GM10266 (cell line): ENCODE measurements around the gene GSC2.

ENCODE experiments used
- DNase-seq: peaks from one replicate; pipeline ENCODE4 v3.0.0; 2012; ENCODE audit errors: extremely low spot score
- TF ChIP-seq, protein P1 (sequence below): IDR thresholded peaks from 2 replicates; pipeline ENCODE4 v1.5.1; 2012; ENCODE audit warnings: mild to moderate bottlenecking, low read depth; ENCODE audit not compliant: control insufficient read depth, insufficient read depth; ENCODE audit errors: missing control alignments

GSC2 gene

DNA sequence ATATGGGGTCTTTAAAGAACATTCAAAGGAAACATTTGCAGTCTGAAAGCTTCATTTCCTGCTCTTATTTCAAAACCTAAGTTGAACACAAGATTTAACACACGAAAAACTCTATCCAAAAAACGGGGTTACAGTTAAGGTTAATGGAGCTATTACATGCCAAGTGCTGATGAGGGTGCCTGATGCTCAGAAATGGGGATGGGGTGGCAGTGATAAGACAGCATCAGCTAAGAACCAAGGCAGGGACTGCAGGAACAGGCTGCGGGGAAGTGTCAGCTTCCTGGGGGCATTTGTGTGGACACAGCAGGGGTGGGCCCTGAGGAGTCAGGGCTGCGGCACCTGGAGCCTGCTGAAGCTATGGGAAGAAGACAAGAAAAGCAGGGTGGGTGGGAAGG lies 40.0 kb downstream of the GSC2 start:
- DNase-seq, result no peak
- TF ChIP-seq, protein P1, sequence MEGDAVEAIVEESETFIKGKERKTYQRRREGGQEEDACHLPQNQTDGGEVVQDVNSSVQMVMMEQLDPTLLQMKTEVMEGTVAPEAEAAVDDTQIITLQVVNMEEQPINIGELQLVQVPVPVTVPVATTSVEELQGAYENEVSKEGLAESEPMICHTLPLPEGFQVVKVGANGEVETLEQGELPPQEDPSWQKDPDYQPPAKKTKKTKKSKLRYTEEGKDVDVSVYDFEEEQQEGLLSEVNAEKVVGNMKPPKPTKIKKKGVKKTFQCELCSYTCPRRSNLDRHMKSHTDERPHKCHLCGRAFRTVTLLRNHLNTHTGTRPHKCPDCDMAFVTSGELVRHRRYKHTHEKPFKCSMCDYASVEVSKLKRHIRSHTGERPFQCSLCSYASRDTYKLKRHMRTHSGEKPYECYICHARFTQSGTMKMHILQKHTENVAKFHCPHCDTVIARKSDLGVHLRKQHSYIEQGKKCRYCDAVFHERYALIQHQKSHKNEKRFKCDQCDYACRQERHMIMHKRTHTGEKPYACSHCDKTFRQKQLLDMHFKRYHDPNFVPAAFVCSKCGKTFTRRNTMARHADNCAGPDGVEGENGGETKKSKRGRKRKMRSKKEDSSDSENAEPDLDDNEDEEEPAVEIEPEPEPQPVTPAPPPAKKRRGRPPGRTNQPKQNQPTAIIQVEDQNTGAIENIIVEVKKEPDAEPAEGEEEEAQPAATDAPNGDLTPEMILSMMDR, result no peak

DNA sequence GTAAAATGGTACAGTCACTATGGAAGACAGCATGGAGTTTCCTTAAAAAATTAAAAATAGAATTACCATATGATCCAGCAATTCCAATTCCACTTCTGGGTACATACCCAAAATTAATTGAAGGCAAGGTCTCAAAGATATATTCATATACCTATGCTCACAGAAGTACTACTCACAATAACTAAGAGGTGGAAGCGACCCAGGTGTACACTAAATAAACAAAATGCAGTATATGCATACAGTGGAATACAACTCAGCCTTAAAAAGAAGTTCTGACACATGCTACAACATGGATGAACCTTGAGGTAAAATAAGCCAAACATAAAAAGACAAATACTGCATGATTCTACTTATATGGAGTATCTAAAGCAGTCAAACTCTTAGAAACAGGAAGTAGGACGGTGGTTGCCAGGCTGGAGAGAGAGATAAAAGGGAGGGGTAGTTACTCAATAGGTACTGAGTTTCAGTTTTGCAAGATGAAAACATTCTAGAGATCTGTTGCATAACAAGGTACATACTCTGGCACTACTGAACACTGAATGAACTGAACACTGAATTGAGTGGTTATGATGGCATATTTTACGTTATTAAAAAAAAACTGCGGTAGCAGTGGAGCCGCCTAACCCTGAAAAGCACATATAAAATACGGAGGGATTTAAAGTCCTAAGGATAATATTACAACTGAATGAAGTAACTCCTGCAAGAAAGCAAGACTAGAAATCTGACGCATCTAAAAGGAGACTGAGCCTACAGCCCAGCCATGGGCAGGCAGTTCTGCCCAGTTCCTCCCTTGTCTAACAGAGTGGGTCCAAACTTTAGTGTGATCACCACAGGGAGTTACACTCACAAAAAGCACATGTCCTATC lies 40.7 kb downstream of the GSC2 start:
- TF ChIP-seq, protein P1, result no peak
- DNase-seq, result no peak

DNA sequence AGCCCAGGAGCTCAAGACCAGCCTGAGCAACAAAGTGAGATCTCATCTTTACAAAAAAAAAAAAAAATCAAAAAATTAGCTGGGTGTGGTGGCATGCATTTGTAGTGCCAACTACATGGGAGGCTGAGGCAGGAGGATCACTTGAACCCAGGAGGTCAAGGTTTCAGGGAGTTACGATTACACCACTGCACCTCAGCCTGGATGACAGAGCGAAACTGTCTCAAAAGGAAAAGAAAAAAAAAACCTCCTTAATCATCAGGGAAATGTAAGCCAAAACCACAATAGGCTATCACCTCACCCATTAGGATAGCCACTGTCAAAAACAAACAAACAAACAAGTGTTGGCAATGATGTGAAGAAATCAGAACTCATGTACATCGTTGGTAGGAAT lies 41.3 kb downstream of the GSC2 start:
- no peak for DNase-seq
- TF ChIP-seq, protein P1, result no peak

DNA sequence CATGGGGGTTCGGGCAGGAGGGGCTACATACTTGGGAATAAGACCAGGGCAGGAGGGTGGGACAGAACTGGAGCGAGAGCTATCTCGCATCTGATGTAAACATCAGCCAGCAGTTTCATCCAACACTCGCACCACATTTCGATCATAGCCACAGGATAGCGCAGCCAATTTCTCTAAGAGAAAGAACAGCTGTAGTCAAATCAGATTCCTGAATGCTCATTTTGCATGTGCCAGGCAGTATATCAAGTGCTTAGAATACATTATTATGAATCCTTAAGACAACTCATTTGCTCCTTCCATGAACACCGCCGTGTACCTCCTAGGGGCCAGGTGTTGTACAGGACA lies 42.4 kb downstream of the GSC2 start:
- TF ChIP-seq, protein P1, result no peak
- DNase-seq, result no peak

DNA sequence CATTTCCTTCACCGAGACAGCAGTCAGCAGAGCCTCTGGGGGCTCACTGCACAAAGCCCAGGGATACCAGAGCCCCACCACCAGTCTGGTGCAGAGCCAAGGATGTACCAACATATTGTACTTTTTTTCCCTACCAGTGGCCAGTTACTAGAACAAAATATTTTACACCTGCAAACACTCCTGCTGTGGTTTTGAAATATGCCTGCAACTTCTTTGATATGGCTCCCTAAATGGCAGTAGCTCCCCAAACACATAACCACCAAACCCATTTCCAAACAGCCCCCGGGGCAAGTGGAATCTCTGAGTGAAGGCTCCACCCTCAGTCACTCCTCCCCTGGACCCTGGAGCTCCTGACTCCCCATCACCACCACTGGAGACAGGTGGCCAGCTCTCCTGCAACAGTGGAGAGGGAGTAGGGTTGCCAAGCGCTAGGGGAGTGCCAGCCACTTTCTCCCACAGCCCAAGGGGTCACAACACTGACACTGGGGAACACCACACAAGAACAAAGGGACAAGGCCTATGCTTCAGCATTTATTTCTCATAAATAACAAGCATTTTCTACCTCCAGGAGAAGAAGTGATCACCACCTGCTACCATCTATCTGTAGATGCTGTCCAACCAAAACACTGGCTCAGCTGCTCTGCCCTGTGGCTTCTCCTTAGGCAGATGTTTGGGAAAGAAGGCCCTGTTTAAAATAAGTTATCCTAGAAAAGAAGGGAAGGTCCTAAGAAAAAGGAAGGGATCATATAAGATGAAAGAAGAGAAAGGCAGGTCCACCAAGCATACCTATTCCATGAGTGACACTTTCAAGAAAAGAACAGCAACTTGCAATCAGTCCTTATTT lies 43.0 kb downstream of the GSC2 start:
- TF ChIP-seq, protein P1, result no peak
- no peak for DNase-seq

DNA sequence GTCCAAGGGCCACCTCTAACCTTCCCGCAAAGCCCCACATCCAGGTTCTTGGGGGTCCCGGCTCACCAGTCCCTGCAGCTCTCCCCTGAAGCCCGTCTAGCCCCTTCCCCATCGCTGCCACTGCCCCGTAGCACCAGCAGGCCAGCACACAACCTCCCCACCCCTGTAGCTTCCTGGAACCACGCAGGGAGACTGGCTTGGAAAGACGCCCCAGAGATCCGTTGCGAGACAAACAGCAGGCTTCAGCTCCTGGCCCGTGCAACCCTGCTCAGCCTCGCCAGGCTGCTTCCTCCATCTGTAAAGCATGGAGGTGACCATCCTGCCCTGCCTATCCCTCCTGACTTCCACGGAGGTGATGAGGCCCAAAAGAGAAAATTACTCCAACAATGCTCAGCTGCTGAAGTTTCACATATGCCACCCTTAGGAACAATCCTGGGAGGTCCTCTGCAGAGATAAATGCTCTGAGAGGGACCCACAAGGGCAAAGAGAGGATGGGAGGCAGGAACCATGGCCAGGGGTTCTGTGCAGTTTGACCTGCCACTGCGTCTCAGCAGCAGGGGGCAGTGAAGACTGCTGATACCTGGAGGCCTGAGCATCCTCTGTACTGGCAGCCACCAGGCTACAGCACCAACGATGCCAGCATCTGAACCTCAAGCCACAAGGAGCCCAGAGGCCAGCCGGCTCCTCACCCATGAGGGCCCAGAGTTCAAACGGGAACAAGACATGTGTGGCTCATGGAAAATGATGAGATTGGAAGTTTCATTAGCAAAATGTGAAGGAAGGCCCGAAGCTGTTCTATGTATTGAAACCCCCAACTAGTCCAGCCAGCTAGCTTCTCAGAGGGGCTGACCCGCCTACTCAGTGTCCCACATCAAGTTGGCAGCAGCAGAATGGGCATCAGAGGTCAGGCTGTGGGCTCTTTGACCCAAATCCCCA lies 44.0 kb downstream of the GSC2 start:
- no peak for DNase-seq
- TF ChIP-seq, protein P1, result peak; percentile 43
